Keratinocyte (primary cell): ENCODE measurements around the gene RNU5B-1. TPM values are rescaled to one million over a fixed set of nuclear protein-coding genes. Genes with fewer than 3 reads are reported as not detected.

Experiments
- DNase-seq: peaks from one replicate; pipeline ENCODE4 v3.0.0-alpha.2; 2011; ENCODE audit warnings: low read depth, missing footprints, low spot score
- FAIRE-seq: peaks from 2 replicates; lab custom pipeline; 2011; peaks lifted over from hg19 to GRCh38; lab: Jason Lieb, UNC
- H2AFZ ChIP-seq: 2 replicates; pipeline ENCODE4 v1.6.0; 2012; ENCODE audit warnings: low read length, control low read depth, inconsistent platforms; ENCODE audit not compliant: control insufficient read depth
- H3K27ac ChIP-seq: 2 replicates; pipeline ENCODE4 v1.5.1; 2011; ENCODE audit warnings: low read length; ENCODE audit not compliant: control insufficient read depth, insufficient read depth
- H3K27me3 ChIP-seq: 3 replicates; pipeline ENCODE4 v1.6.0; 2011; ENCODE audit warnings: low read length; ENCODE audit not compliant: control insufficient read depth, insufficient read depth; ENCODE audit errors: extremely low read depth
- H3K36me3 ChIP-seq, 2 experiments: 2 replicates in 1 of 2; 3 replicates in 1 of 2; pipeline ENCODE4 v1.5.1; 2011; ENCODE audit warnings: low read length in 2 of 2, mild to moderate bottlenecking in 1 of 2; ENCODE audit not compliant: control insufficient read depth in 2 of 2, insufficient read depth in 2 of 2; ENCODE audit errors: extremely low read depth in 1 of 2
- H3K4me1 ChIP-seq: 3 replicates; pipeline ENCODE4 v1.5.1; 2011; ENCODE audit warnings: low read length; ENCODE audit not compliant: control insufficient read depth, insufficient read depth; ENCODE audit errors: extremely low read depth
- H3K4me2 ChIP-seq: 3 replicates; pipeline ENCODE4 v1.6.0; 2011; ENCODE audit warnings: low read depth, low read length; ENCODE audit not compliant: control insufficient read depth, insufficient read depth; ENCODE audit errors: extremely low read depth
- H3K4me3 ChIP-seq, 3 experiments: fragments of 200-600 bp in 1 of 3; sonication (generic) in 1 of 3; 2 replicates in 2 of 3; 3 replicates in 1 of 3; pipeline ENCODE4 v1.5.1; 2011 to 2016; ENCODE audit warnings: low read length in 3 of 3, mild to moderate bottlenecking in 3 of 3, control low read depth in 2 of 3, inconsistent platforms in 1 of 3, low read depth in 1 of 3, mixed read lengths in 1 of 3, mixed run types in 1 of 3, moderate library complexity in 1 of 3; ENCODE audit not compliant: control insufficient read depth in 2 of 3, insufficient read depth in 2 of 3; ENCODE audit errors: extremely low read depth in 1 of 3
- H3K79me2 ChIP-seq: 2 replicates; pipeline ENCODE4 v1.6.0; 2012; ENCODE audit warnings: low read length; ENCODE audit not compliant: control insufficient read depth, insufficient read depth
- H3K9ac ChIP-seq: 3 replicates; pipeline ENCODE4 v1.6.0; 2011; ENCODE audit warnings: low read length; ENCODE audit not compliant: control insufficient read depth, insufficient read depth; ENCODE audit errors: extremely low read depth
- H3K9me1 ChIP-seq: 3 replicates; pipeline ENCODE4 v1.6.0; 2011; ENCODE audit warnings: low read length; ENCODE audit not compliant: control insufficient read depth, insufficient read depth; ENCODE audit errors: extremely low read depth
- H3K9me3 ChIP-seq: 2 replicates; pipeline ENCODE4 v1.5.1; 2012; ENCODE audit warnings: low read depth, low read length; ENCODE audit not compliant: control insufficient read depth
- H4K20me1 ChIP-seq: 3 replicates; pipeline ENCODE4 v1.6.0; 2011; ENCODE audit warnings: low read length; ENCODE audit not compliant: control insufficient read depth, insufficient read depth; ENCODE audit errors: extremely low read depth
- EZH2 ChIP-seq: IDR thresholded peaks from one replicate; pipeline ENCODE4 v1.6.1; 2012; ENCODE audit warnings: inconsistent platforms, mild to moderate bottlenecking, low read length, moderate library complexity
- dilution Hi-C: fragments of 300-500 bp; cut with MboI; formaldehyde crosslinking; loops from one replicate; pipeline ENCODE4 v1.7.0; 2020; ENCODE audit warnings: low sequenced_read_pairs; ENCODE audit not compliant: extremely low pct_ligation_motif_present
- polyA plus RNA-seq, 5 experiments: library from polyadenylated mRNA; depleted of rRNA in 3 of 5; stranded (reverse) in 3 of 5; stranded (forward) in 1 of 5; unstranded in 1 of 5; fragments of >200 nt; gene quantifications; 1 replicate in 1 of 5; 2 replicates in 3 of 5; 3 replicates in 1 of 5; pipeline versions ENCODE4 v1.2.1 to v1.2.3, GENCODE V29; 2011 to 2012; ENCODE audit warnings: missing spikeins in 2 of 5, low read depth in 1 of 5, low replicate concordance in 1 of 5
- TF ChIP-seq, protein P1 (sequence below), 3 experiments: IDR thresholded peaks in 1 of 3; conservative IDR thresholded peaks in 1 of 3; optimal IDR thresholded peaks in 1 of 3; 2 replicates in 2 of 3; 3 replicates in 1 of 3; pipeline versions ENCODE3 to v1.5.1; 2011; ENCODE audit warnings: low read length in 3 of 3, mild to moderate bottlenecking in 3 of 3, moderate library complexity in 2 of 3, control low read depth in 1 of 3, inconsistent platforms in 1 of 3; ENCODE audit not compliant: insufficient read depth in 2 of 3; ENCODE audit errors: extremely low read depth in 1 of 3

RNU5B-1 gene
- polyA plus RNA-seq, 1 donor (not counting 4 experiments of a cell fraction or from before 2014, with no cell fraction given): not detected

DNA sequence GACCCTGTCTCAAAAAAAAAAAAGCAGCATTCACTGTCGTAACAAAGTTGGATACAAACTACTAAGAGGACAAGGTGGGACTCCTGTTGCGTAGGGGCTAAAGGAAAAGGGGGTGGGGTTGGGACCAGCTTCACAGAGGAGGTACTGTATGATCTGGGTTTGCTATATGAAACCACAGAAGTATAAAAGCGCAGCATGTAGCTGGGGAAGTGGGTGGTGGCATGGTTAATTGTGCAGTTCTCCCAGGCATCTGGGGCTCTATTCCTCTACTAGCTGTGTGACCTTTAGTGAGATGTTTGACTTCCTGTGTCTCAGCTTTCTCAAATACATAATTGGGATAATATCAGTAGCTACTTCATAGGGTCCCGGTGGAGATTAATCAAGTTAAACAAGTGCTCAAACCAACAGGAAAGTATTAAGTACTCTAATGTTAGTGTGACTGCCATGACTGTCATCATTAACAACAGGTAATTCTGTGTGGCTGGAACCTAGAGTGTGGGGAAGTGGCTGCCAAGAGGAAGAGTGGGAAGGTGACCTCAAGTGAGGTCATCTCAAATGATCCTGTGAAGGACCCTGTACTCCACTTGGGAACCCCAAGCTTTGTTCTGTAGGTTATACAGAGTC, 29.3 kb upstream of the RNU5B-1 start:
- FAIRE-seq (no peak), DNase-seq (no peak)
- H3K9me1 ChIP-seq: no peaks in the 10 kb centered on the region
- no peaks in the 10 kb centered on the region for H3K4me1 ChIP-seq
- H2AFZ ChIP-seq: no peak overlapping the region
- no peak overlapping the region for H3K27ac ChIP-seq
- H3K79me2 ChIP-seq: no peaks in the 10 kb centered on the region
- H4K20me1 ChIP-seq: no peaks in the 10 kb centered on the region
- H3K27me3 ChIP-seq: no peaks in the 10 kb centered on the region
- no peak overlapping the region for H3K4me2 ChIP-seq
- H3K36me3 ChIP-seq: peaks cover 0 to 2% of the 10 kb centered on the region in 2 experiments
- H3K9ac ChIP-seq: no peak overlapping the region
- H3K4me3 ChIP-seq: no peak overlapping the region
- dilution Hi-C loops: no loop called here
- no peaks in the 10 kb centered on the region for H3K9me3 ChIP-seq
- TF ChIP-seq, protein P1, sequence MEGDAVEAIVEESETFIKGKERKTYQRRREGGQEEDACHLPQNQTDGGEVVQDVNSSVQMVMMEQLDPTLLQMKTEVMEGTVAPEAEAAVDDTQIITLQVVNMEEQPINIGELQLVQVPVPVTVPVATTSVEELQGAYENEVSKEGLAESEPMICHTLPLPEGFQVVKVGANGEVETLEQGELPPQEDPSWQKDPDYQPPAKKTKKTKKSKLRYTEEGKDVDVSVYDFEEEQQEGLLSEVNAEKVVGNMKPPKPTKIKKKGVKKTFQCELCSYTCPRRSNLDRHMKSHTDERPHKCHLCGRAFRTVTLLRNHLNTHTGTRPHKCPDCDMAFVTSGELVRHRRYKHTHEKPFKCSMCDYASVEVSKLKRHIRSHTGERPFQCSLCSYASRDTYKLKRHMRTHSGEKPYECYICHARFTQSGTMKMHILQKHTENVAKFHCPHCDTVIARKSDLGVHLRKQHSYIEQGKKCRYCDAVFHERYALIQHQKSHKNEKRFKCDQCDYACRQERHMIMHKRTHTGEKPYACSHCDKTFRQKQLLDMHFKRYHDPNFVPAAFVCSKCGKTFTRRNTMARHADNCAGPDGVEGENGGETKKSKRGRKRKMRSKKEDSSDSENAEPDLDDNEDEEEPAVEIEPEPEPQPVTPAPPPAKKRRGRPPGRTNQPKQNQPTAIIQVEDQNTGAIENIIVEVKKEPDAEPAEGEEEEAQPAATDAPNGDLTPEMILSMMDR (optimal IDR thresholded peaks at IDR 0.05 in 1 of 3, IDR thresholded peaks at IDR 0.05 in 1 of 3, conservative IDR thresholded peaks at IDR 0.05 in 1 of 3; ENCODE audit: extremely low read depth in 1 of 3, insufficient read depth in 2 of 3, low read length in 3 of 3): no peak
- TF ChIP-seq EZH2: no peak

DNA sequence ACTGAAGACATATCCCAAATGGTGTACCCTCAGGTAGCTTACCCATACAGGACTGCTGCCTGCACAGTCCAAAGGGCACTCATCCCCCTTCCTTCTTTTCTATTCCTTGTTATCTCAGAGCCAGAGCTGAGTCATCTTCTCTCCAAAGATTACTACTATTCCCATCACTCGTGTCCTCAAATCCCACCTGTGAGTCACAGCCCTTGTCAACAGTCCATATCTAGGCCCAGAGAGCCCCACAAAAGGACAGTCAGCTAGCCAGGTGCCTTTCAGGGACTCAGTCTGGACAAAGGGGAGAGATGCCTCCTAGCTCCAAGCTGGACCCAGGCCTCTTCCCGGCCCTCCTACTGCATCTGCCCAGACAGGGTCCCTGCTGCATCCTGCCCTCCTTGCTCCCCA, 28.8 kb upstream of the RNU5B-1 start:
- no peak for FAIRE-seq

More for the DNA sequence above, 28.8 kb upstream of the RNU5B-1 start:
- Histone ChIP-seq H3K4me1 (no peaks in the 10 kb centered on the region), H3K27me3 (no peaks in the 10 kb centered on the region), H2AFZ (no peak overlapping the region), H3K27ac (no peak overlapping the region), H3K79me2 (no peaks in the 10 kb centered on the region), H3K4me3 (no peak overlapping the region), H3K4me2 (no peak overlapping the region), H3K9ac (no peak overlapping the region), H3K9me3 (no peaks in the 10 kb centered on the region), H3K36me3 (no peaks in the 10 kb centered on the region), H3K9me1 (no peaks in the 10 kb centered on the region), H4K20me1 (no peaks in the 10 kb centered on the region)
- DNase-seq: no peak
- dilution Hi-C loops: no loop called here
- TF ChIP-seq, protein P1 (optimal IDR thresholded peaks at IDR 0.05 in 1 of 3, IDR thresholded peaks at IDR 0.05 in 1 of 3, conservative IDR thresholded peaks at IDR 0.05 in 1 of 3; ENCODE audit: extremely low read depth in 1 of 3, insufficient read depth in 2 of 3, low read length in 3 of 3): no peak
- TF ChIP-seq EZH2: no peak
